Vein endothelial cell (primary cell): ENCODE data around the gene ATP6V1B1. TPM values are rescaled to one million over a fixed set of nuclear protein-coding genes. Genes with fewer than 3 reads are reported as not detected.

Experiments used
- small RNA-seq: library from RNA; depleted of rRNA; stranded (forward); fragments of <200 nt; gene quantifications from one replicate; pipeline ENCODE3, GENCODE V24; 2012
- total RNA-seq: library from RNA; depleted of rRNA; stranded (reverse); fragments of >200 nt; gene quantifications from 2 replicates; pipeline ENCODE4 v1.2.3, GENCODE V29; 2012

The ATP6V1B1 gene
- total RNA-seq, result not detected in 2 replicates

DNA sequence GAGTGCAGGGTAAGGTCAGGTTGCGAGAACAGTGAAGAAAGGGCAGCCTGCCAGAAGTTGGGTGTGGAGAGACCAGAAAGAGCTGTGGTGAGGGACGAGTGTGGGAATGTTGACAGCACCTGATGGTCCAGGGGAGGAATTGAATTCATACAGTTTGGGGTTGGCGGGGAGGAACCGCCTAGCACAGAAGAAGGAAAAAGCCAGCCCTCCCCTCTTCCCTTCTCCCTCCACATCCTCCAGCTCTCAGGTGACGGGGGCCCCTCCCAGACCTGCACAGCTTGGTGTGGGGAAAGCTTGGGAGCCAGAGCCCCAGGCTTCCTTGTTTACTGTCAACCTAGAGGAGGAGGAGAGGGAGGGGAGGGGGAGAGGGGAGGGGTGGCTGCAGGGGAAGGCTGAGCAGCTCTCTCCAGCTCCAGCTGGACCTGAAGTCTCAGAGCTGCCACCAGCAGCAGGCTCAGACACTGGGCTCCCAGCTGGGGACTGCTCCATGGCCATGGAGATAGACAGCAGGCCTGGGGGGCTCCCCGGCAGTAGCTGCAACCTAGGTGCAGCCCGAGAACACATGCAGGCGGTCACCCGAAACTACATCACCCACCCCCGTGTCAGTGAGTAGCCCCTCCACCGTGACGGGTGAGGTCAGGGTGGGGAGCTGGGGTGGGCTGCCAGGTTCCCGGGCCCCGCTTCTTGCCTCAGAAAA lies at the start of gene ATP6V1B1:
Gene ATP6V1B1 (plus strand): TSS at position 433 of the 697 bp plus-strand sequence. CDS start 55 bp downstream, at position 488.

GRCh38 chr2:70978341-70979179 lies 42.9 kb downstream of the ATP6V1B1 start, which contains the start of gene ANKRD53:
TSS of gene ANKRD53 (plus strand) at chr2:70978630. CDS start at chr2:70978646, 16 bp downstream.

GRCh38 chr2:70994699-70995425 lies 59.2 kb downstream of the ATP6V1B1 start, which contains the start of gene TEX261:
TSS of gene TEX261 (minus strand) at chr2:70994873. CDS start at chr2:70994757, 116 bp downstream.

Small RNAs within 50 kb of the gene (small RNA-seq; reads per million reads assigned to genes)
- gene RF02272, result not detected
- gene RN7SL160P, result not detected

Other genes with a start within 250 kb of the ATP6V1B1 start
- 1.2 and 1.3 TPM in 2 replicates for gene ADD2, start 167.7 kb upstream of the ATP6V1B1 start, total RNA-seq
- gene FIGLA, start 145.3 kb upstream of the ATP6V1B1 start, total RNA-seq, result not detected in 2 replicates
- not detected in 2 replicates for gene CLEC4F, start 115.3 kb upstream of the ATP6V1B1 start, total RNA-seq
- gene CD207, start 100.1 kb upstream of the ATP6V1B1 start, total RNA-seq, result not detected in 2 replicates
- 0.38 TPM in 1 of 2 replicates, not detected in the other for gene VAX2, start 35.3 kb upstream of the ATP6V1B1 start, total RNA-seq
- 0.38 and 0.98 TPM in 2 replicates for gene ANKRD53, start 42.7 kb downstream of the ATP6V1B1 start, total RNA-seq
- 40.8 and 54.6 TPM in 2 replicates for gene TEX261, start 59.0 kb downstream of the ATP6V1B1 start, total RNA-seq
- 46.1 and 51.6 TPM in 2 replicates for gene NAGK, start 132.7 kb downstream of the ATP6V1B1 start, total RNA-seq
- gene MCEE, start 194.3 kb downstream of the ATP6V1B1 start, total RNA-seq, result 6.5 and 13.1 TPM in 2 replicates
- 14.7 and 21.2 TPM in 2 replicates for gene MPHOSPH10, start 194.7 kb downstream of the ATP6V1B1 start, total RNA-seq